ENCODE data around the gene GLYR1. TPM values are rescaled to one million over a fixed set of nuclear protein-coding genes. Genes with fewer than 3 reads are reported as not detected.

Gene GLYR1
- total and polyA plus RNA-seq, 9 of the 15 experiments (the other 6 are each of a cell fraction or from before 2014, with no cell fraction given) = 6.7 to 99.2 (median 60.2) TPM

DNA sequence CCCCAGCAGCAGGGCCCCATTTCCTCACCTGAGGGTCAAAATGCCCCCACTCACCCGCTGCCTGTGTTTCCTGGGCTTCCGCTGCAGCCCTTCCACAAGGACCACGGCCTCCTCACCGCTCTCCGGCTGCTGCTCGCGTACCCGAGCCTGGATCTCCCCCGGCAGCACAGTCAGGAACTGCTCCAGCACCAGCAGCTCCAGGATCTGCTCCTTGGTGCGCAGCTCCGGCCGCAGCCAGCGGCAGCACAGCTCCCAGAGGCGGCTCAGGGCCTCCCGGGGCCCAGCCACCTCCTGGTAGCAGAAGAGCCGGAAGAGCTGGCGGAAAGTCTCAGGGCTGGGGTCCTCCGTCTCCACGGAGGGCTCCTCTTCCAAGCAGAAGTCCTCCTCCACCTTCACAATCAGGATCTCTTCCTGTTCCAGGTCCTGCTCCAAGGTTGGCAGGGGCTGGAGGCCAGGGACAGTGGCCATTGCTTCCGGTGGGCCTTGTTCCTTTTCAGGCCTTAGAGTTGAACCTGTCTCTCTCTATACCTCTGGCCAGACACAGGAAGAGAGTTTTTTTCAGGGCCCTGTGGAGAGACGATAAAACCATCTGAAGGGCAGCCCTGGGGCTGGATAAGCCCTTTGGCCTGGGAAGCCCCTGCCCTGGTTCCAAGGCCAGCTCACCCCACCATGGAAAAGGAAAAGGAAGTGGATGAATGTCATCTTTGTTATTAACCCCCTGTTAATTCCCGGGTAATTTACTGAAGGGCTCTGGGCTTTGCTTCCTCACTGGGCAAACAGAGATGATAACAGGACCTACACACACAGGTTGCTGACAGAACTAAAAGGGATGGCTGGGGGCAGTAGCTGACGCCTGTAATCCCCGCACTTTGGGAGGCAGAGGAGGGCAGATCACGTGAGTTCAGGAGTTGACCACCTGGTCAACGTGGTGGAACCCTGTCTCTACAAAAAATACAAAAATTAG is 81.3 kb downstream of the GLYR1 start (continued):
- TF ChIP-seq, protein P1, sequence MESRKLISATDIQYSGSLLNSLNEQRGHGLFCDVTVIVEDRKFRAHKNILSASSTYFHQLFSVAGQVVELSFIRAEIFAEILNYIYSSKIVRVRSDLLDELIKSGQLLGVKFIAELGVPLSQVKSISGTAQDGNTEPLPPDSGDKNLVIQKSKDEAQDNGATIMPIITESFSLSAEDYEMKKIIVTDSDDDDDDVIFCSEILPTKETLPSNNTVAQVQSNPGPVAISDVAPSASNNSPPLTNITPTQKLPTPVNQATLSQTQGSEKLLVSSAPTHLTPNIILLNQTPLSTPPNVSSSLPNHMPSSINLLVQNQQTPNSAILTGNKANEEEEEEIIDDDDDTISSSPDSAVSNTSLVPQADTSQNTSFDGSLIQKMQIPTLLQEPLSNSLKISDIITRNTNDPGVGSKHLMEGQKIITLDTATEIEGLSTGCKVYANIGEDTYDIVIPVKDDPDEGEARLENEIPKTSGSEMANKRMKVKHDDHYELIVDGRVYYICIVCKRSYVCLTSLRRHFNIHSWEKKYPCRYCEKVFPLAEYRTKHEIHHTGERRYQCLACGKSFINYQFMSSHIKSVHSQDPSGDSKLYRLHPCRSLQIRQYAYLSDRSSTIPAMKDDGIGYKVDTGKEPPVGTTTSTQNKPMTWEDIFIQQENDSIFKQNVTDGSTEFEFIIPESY (CRISPR knock-in tag; IDR thresholded peaks at IDR 0.05) = peak; percentile 87
- TF ChIP-seq ZNF707 (CRISPR knock-in tag; conservative IDR thresholded peaks at IDR 0.05) (no peak), SMARCB1 (IDR thresholded peaks at IDR 0.05; ENCODE audit: insufficient read length, low read depth) (no peak)

DNA sequence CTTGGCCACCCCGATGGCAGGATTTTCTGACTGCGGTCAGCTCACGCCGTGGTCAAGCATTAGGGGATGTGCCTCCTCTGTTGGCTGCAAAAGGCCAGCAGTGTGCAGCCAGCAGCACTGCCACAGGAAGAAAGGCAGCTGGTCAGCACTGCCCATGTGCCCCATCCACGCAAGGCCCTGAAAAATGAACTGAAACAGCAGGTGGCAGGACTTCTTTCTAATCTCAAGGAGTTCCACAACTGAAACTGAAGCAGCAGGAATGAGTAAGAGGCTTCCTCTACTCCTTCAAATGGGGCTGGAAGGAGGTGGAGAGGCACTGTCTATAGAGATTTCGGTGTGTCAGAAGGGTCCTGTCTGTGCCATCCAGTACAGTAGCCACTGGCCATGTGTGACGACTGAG is 83.3 kb downstream of the GLYR1 start:
- intact Hi-C loops (cut with micrococcal nuclease) = no loop called here
- TF ChIP-seq GABPA (tag; conservative IDR thresholded peaks at IDR 0.05; ENCODE audit: low read depth) (no peak), ZNF316 (IDR thresholded peaks at IDR 0.05) (no peak), EGR1 (conservative IDR thresholded peaks at IDR 0.05) (no peak), MAZ (CRISPR knock-in tag; conservative IDR thresholded peaks at IDR 0.05 in 1 of 2, IDR thresholded peaks at IDR 0.05 in 1 of 2) (no peak), SREBF2 (CRISPR knock-in tag; IDR thresholded peaks at IDR 0.05) (no peak), TEAD2 (tag; IDR thresholded peaks at IDR 0.05) (no peak), KHSRP (IDR thresholded peaks at IDR 0.05) (no peak), ZFPM2 (CRISPR knock-in tag; IDR thresholded peaks at IDR 0.05) (no peak), STAG1 (CRISPR knock-in tag; IDR thresholded peaks at IDR 0.05; ENCODE audit: borderline replicate concordance) (no peak), SMAD4 (CRISPR knock-in tag; conservative IDR thresholded peaks at IDR 0.05) (no peak)
- TF ChIP-seq, protein P2, sequence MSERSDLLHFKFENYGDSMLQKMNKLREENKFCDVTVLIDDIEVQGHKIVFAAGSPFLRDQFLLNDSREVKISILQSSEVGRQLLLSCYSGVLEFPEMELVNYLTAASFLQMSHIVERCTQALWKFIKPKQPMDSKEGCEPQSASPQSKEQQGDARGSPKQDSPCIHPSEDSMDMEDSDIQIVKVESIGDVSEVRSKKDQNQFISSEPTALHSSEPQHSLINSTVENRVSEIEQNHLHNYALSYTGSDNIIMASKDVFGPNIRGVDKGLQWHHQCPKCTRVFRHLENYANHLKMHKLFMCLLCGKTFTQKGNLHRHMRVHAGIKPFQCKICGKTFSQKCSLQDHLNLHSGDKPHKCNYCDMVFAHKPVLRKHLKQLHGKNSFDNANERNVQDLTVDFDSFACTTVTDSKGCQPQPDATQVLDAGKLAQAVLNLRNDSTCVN (CRISPR knock-in tag; IDR thresholded peaks at IDR 0.05) = no peak
- TF ChIP-seq, protein P3, sequence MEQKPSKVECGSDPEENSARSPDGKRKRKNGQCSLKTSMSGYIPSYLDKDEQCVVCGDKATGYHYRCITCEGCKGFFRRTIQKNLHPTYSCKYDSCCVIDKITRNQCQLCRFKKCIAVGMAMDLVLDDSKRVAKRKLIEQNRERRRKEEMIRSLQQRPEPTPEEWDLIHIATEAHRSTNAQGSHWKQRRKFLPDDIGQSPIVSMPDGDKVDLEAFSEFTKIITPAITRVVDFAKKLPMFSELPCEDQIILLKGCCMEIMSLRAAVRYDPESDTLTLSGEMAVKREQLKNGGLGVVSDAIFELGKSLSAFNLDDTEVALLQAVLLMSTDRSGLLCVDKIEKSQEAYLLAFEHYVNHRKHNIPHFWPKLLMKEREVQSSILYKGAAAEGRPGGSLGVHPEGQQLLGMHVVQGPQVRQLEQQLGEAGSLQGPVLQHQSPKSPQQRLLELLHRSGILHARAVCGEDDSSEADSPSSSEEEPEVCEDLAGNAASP (IDR thresholded peaks at IDR 0.05) = no peak

More for the DNA sequence above, 83.3 kb downstream of the GLYR1 start:
- Histone ChIP-seq H3K36me3 (ENCODE audit: control insufficient read depth, insufficient read depth, low read length) (peaks cover 57% of the 10 kb centered on the region; the same call in 2 of the 3 replicates), H3K79me2 (ENCODE audit: control insufficient read depth, insufficient read depth, low read length) (peaks cover 21% of the 10 kb centered on the region), H3K9me1 (ENCODE audit: control insufficient read depth, insufficient read depth, low read length) (no peaks in the 10 kb centered on the region), H4K20me1 (replicated peaks; ENCODE audit: control insufficient read depth, insufficient read depth, low read length) (no peaks in the 10 kb centered on the region), H3K9me3 (replicated peaks; ENCODE audit: control insufficient read depth, insufficient read depth, low read depth, low read length) (no peaks in the 10 kb centered on the region), H3K27me3 (ENCODE audit: control insufficient read depth in 2 of 2, insufficient read depth in 2 of 2, low read length in 2 of 2) (no peaks in the 10 kb centered on the region), H2AFZ (ENCODE audit: low read depth, low read length) (no peak overlapping the region), H3K4me1 (replicated peaks in 1 of 2; ENCODE audit: control insufficient read depth in 2 of 2, insufficient read depth in 2 of 2, low read length in 2 of 2) (peaks cover 14 to 44% of the 10 kb centered on the region in 2 experiments), H3K9ac (ENCODE audit: insufficient read depth in 1 of 2, low read depth in 2 of 2, low read length in 2 of 2) (peak overlapping the region in 1 of 2 experiments; percentile 55; a peak in 1 of 4 replicates), H3K27ac (ENCODE audit: extremely low read depth, low read depth, low read length) (no peak overlapping the region), H3K4me3 (no peak overlapping the region), H3K4me2 (ENCODE audit: insufficient read depth, low read length) (no peak overlapping the region)
- FAIRE-seq (no peak), DNase-seq (ENCODE audit: extremely low read depth in 1 of 4, low spot score in 3 of 4) (no peak), ATAC-seq (no peak)
- ChIA-PET CTCF (ENCODE audit: low intra/inter-chr PET ratio) (interaction anchor here (0.7 kb wide), 1 partner anchor 193 kb away, joined by 3 read pairs; no protein-coding TSS in a partner anchor), POLR2A (no interaction called here)
- in situ Hi-C loops (cut with MboI) = no loop called here
- 93% methylated on average over 7 of the region's 7 CpGs for WGBS (ENCODE audit: insufficient coverage, low coverage, missing lambda C conversion rate)
- no TSS peak for BruUV-seq (replicated peaks)

Measured in K562 (cell line).